ENCODE results near the gene NANP. TPM values are rescaled to one million over a fixed set of nuclear protein-coding genes. Genes with fewer than 3 reads are reported as not detected.
"Not testable (repeated sequence)": the region's sequence is repeated elsewhere in the genome, so short reads cannot be mapped to it uniquely, and the experiment has no call there.

The NANP gene
- polyA plus RNA-seq, 6 donors from 2014 or later = 0.60 to 1.9 (median 1.3) TPM

DNA sequence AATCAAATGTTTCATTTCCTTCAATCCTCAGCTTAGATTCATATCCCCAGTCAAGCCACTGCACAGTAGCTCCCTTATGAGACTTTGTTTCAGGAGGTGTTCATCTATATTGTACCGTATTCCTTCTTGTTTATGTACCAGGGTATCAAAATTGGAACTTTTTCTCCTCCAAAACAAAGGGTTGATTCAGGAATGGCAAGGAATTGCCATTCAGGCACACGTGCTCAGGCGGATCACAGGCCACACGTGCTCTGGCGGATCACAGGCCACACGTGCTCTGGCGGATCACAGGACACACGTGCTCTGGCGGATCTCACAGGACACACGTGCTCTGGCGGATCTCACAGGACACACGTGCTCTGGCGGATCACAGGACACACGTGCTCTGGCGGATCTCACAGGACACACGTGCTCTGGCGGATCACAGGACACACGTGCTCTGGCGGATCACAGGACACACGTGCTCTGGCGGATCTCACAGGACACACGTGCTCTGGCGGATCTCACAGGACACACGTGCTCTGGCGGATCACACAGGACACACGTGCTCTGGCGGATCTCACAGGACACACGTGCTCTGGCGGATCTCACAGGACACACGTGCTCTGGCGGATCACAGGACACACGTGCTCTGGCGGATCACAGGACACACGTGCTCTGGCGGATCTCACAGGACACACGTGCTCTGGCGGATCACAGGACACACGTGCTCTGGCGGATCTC, 21.5 kb downstream of the NANP start:
- not testable (repeated sequence) for ATAC-seq (ENCODE audit: low read depth in 2 of 2); H3K4me1 Mint-ChIP-seq; H3K27ac Mint-ChIP-seq; H3K9me3 Mint-ChIP-seq; H3K4me3 Mint-ChIP-seq; DNase-seq; H3K36me3 Mint-ChIP-seq
- H3K27me3 Mint-ChIP-seq = peaks cover 13 to 23% (median 15%) of the 10 kb centered on the region in 3 donors

DNA sequence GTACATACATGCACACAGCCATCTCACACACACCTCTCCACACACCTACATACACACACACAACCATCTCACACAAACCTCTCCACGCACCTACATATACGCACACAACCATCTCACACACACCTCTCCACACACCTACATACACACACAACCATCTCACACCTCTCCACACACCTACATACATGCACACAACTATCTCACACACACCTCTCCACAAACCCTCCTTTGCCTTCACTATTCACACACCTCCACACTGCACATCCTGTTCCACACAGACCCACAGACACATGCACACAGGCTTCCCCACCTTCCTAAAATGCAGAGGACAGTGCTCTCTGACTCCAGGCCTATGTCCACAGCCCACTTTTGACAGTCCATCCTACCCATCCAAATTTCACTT, 22.2 kb downstream of the NANP start:
- no peak for ATAC-seq (ENCODE audit: low read depth in 2 of 2)
- Mint-ChIP-seq H3K36me3 (no peaks in the 10 kb centered on the region), H3K27me3 (peaks cover 13 to 23% (median 19%) of the 10 kb centered on the region in 3 donors), H3K4me1 (no peaks in the 10 kb centered on the region), H3K27ac (no peak overlapping the region), H3K4me3 (no peak overlapping the region), H3K9me3 (peaks cover 0 to 7% (median 0%) of the 10 kb centered on the region in 7 donors)
- no peak for DNase-seq

DNA sequence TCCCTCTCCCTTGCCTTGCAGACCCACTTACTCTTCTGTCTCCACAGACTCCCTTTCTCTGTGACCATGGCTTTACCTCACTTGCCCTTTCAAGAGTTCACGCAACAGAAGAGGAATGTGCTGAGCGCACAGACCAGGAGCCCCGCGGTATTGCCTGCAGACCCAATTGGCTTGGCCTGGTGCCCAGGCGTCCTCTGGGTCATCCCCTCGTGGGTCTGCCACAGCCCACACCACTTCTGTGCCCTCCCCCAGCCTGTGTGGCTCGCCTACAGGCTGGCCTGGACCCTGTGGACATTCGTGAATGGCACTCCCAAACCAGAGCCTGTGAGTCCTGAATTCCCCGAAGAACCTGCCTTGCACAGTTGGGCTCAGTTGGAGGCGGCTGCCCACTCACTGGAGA, 23.2 kb downstream of the NANP start:
- Mint-ChIP-seq H3K4me1 (no peaks in the 10 kb centered on the region), H3K4me3 (no peak overlapping the region), H3K27me3 (peaks cover 13 to 23% (median 23%) of the 10 kb centered on the region in 3 donors), H3K36me3 (no peaks in the 10 kb centered on the region), H3K27ac (no peak overlapping the region), H3K9me3 (peaks cover 0 to 7% (median 0%) of the 10 kb centered on the region in 7 donors)
- ATAC-seq (ENCODE audit: low read depth in 2 of 2) = no peak
- DNase-seq = no peak

DNA sequence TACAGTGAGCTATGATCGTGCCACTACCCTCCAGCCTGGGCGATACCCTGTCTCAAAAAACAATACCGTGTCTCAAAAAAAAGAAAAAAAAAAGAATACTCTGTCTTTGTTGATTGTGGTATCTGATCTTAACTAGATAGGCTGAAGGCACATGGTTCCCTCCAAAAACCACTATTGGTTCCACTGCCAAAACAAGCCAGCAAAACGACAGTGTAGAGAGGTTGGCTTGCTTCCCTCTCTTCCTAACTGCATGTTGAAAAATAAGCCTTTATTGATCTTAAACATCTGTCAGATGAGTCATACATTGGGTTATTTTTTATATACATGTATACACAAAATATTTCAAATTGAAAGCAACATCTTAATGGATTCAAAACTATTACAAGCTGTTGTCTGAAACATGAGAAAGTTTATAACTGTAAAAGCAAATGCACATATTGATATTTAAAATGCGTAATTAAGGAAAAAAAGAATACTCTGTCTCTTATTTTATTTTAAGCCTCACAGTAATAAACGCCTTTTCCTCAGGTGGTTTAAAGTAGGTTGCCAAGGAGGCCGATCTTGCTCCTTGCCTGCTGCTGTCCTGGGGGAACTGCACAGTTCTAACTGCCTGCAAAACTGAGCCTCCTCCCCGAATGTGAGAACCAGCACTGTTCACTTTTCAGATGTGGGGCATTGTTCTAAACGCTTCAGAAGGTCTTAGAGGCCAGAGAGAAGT, 31.5 kb downstream of the NANP start:
- Mint-ChIP-seq H3K9me3 (no peaks in the 10 kb centered on the region), H3K36me3 (no peaks in the 10 kb centered on the region), H3K4me1 (no peaks in the 10 kb centered on the region), H3K4me3 (no peak overlapping the region), H3K27me3 (peaks cover 0 to 20% (median 16%) of the 10 kb centered on the region in 3 donors), H3K27ac (peak overlapping the region in 2 of 6 donors; percentile 44 to 57)
- no peak for ATAC-seq (ENCODE audit: low read depth in 2 of 2)
- no peak for DNase-seq

DNA sequence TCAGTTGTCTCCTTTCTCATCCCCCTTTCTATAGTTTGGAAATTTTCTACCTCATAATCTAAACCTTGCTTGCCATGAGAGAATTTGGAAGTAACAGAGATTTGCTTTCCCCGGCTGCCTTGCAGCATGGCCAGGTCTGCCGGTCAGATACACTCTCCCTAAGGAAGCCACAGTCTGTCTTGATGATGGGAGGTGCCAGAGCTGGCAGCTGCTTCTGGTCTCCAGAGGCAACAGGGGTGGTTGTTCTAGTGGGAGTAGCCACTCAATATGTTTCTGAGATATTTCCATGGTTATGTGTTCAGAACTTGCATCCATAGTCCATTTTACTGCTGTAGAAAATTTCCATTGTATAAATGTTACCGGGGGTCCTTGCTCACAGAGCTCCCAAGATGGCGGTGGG, 33.0 kb downstream of the NANP start:
- H3K27ac Mint-ChIP-seq; ATAC-seq (ENCODE audit: low read depth in 2 of 2); H3K36me3 Mint-ChIP-seq; H3K4me1 Mint-ChIP-seq; H3K9me3 Mint-ChIP-seq; DNase-seq; H3K4me3 Mint-ChIP-seq: not testable (repeated sequence)
- H3K27me3 Mint-ChIP-seq = peaks cover 0 to 16% (median 12%) of the 10 kb centered on the region in 3 donors

DNA sequence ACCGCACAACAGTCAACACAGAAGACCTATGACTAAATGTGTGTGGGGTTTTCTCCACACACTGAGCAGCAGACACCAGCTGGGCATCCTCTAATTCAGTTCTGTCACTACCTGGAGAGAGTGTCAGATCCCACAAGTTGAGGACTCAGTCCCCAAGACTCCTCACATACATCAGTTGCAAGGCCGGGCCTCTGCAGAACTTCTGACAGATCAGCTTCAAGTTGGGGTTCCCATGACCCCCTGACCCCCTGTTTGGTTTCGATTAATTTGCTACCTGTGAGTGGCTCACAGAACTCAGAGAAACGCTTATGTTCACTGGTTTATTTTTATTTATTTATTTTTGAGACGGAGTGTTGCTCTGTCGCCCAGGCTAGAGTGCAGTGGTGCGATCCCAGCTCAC, 35.3 kb downstream of the NANP start:
- no peaks in the 10 kb centered on the region for H3K36me3 Mint-ChIP-seq
- H3K9me3 Mint-ChIP-seq = peaks cover 0 to 8% (median 2%) of the 10 kb centered on the region in 7 donors
- H3K4me1 Mint-ChIP-seq = peaks cover 4 to 6% (median 6%) of the 10 kb centered on the region in 3 donors
- H3K27me3 Mint-ChIP-seq = peaks cover 7 to 26% (median 24%) of the 10 kb centered on the region in 3 donors
- ATAC-seq (ENCODE audit: low read depth in 2 of 2) = no peak
- no peak for DNase-seq
- H3K4me3 Mint-ChIP-seq = peak overlapping the region in 1 of 8 donors; percentile 15
- H3K27ac Mint-ChIP-seq = peak overlapping the region in 1 of 6 donors; percentile 74

DNA sequence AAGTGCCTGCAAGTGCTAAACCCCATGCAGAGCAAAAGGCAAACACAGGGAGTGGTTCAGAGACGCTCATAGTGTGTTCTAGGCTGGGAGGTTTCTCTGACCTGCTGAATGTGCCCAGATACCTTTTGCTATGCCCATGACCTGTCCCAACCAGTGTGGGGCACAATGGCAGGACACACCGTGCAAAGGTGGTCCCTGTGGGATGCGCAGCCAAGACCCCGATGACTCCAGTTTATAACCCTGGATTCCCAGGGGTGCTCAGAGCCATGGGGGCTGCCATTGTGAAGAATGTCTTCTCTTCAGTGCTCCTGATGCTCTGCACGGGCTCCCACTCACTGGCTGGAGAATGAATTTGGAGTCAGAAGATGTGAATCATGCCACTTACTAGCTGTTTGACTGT, 36.3 kb downstream of the NANP start:
- H3K9me3 Mint-ChIP-seq = peaks cover 0 to 11% (median 3%) of the 10 kb centered on the region in 7 donors
- H3K27ac Mint-ChIP-seq = no peak overlapping the region
- no peak for DNase-seq

DNA sequence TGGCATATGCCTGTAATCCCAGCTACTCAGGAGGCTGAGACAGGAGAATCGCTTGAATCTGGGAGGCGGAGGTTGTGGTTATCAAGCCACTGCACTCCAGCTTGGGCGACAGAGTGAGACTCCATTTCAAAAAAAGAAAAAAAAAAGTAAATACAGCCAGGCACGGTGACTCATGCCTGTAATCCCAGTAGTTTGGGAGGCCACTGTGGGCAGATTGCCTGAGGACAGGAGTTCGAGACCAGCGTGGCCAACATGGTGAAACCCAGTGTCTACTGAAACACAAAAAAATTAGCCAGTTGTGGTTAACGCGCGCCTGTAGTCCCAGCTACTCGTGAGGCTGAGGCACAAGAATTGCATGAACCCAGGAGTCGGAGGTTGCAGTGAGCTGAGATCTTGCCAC, 36.9 kb downstream of the NANP start:
- Mint-ChIP-seq H3K9me3 (peaks cover 0 to 11% (median 3%) of the 10 kb centered on the region in 7 donors), H3K27me3 (peaks cover 18 to 36% (median 36%) of the 10 kb centered on the region in 3 donors), H3K4me1 (peaks cover 4 to 6% (median 6%) of the 10 kb centered on the region in 3 donors), H3K4me3 (no peak overlapping the region), H3K36me3 (no peaks in the 10 kb centered on the region), H3K27ac (no peak overlapping the region)
- ATAC-seq (ENCODE audit: low read depth in 2 of 2) (no peak), DNase-seq (no peak)

More for the DNA sequence above, 36.3 kb downstream of the NANP start:
- peaks cover 17 to 32% (median 30%) of the 10 kb centered on the region in 3 donors for H3K27me3 Mint-ChIP-seq
- H3K36me3 Mint-ChIP-seq = no peaks in the 10 kb centered on the region
- ATAC-seq (ENCODE audit: low read depth in 2 of 2) = no peak
- no peak overlapping the region for H3K4me3 Mint-ChIP-seq
- peaks cover 4 to 6% (median 6%) of the 10 kb centered on the region in 3 donors for H3K4me1 Mint-ChIP-seq

DNA sequence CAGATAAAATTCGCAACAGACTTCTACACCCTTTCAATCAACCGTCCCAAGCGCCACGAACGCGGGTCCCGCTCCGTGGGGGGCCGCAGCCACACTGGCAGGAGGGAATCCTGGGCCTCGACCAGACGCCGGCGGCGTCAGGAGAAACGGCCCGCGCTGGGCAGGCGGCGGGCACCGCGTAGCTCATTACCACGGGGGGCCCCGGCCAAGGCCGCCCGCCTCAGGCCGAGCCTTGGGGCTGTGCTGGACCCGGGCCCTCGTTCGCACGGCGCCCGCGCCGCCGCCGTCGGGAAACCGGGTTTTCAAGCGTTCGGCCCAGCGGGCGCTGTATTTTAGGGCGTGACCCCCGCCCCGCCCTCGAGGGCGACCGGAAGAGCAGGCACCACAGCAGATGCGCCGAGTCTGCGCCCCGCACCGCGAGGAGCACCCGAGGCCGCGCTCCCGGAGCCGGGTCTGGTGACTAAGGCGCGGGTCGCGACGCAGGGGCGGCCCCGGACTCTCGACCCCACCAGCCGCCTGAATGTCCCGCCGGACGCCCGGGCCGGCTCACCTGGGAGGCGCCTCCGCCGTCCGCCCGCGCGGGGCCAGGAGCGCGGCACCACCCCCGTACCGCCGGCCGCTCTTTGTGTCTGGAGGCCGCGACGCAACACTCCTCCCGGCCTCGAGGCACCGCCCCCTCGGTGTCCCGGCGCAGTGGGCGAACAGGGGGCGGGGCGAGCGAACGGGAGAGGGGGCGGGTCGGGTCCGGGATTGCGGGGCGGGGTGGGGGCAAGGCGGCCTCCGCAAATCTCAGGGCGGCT, 38.7 kb downstream of the NANP start, which contains the start of gene NINL:
Gene NINL, minus strand, starts transcription at position 627 of the 800 bp plus-strand sequence. CDS start 58,944 bp downstream, outside the sequence.
- H3K27me3 Mint-ChIP-seq = peaks cover 18 to 43% (median 36%) of the 10 kb centered on the region in 3 donors
- H3K4me3 Mint-ChIP-seq = peak within 1 kb of the TSS; percentile 55 to 87 (median 79)
- no peak within 1 kb of the TSS for H3K27ac Mint-ChIP-seq
- peaks cover 0 to 11% (median 3%) of the 10 kb centered on the region in 7 donors for H3K9me3 Mint-ChIP-seq
- peaks cover 4 to 6% (median 6%) of the 10 kb centered on the region in 3 donors for H3K4me1 Mint-ChIP-seq
- DNase-seq (peak; percentile 14), ATAC-seq (ENCODE audit: low read depth in 2 of 2) (peak; percentile 74 to 75)
- no peaks in the 10 kb centered on the region for H3K36me3 Mint-ChIP-seq

DNA sequence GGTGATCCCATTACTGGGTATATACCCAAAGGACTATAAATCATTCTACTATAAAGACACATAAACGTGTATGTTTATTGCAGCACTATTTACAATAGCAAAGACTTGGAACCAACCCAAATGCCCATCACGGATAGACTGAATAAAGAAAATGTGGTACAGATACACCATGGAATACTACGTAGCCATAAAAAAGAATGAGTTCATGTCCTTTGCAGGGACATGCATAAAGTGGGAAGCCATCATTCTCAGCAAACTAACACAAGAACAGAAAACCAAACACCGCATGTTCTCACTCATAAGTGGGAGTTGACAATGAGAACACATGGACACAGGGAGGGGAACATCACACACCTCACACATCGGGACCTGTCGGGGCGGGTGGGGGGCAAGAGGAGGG, 40.2 kb downstream of the NANP start:
- not testable (repeated sequence) for DNase-seq; H3K4me1 Mint-ChIP-seq; ATAC-seq (ENCODE audit: low read depth in 2 of 2); H3K36me3 Mint-ChIP-seq; H3K27ac Mint-ChIP-seq
- Mint-ChIP-seq H3K27me3 (peaks cover 18 to 43% (median 36%) of the 10 kb centered on the region in 3 donors), H3K9me3 (peaks cover 0 to 11% (median 3%) of the 10 kb centered on the region in 7 donors), H3K4me3 (peak overlapping the region in 4 of 8 donors; percentile 17 to 70 (median 45))

DNA sequence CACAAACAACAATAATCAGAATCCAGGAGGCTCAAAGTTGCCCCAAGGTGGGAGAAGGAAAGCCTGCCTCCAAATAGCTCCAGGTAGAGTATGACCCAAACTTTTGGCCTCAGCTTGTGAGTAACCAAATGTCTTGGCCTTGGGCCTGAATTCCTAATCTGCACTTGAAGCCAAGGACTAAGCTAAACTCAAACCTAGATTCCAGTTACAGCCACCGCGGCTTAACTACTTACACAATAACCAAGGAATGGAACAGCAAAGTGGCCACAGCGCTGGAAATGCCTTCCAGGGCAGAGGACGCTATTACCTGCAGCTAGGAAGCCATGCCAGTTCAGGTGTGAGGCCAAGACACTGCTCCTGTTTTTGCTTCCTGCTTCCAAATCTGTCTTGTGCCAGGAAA, 43.1 kb downstream of the NANP start:
- Mint-ChIP-seq H3K4me3 (no peak overlapping the region), H3K9me3 (peaks cover 0 to 11% (median 3%) of the 10 kb centered on the region in 7 donors), H3K27ac (no peak overlapping the region), H3K4me1 (peaks cover 4 to 6% (median 6%) of the 10 kb centered on the region in 3 donors), H3K27me3 (peaks cover 22 to 47% (median 41%) of the 10 kb centered on the region in 3 donors), H3K36me3 (no peaks in the 10 kb centered on the region)
- ATAC-seq (ENCODE audit: low read depth in 2 of 2) (no peak), DNase-seq (no peak)

DNA sequence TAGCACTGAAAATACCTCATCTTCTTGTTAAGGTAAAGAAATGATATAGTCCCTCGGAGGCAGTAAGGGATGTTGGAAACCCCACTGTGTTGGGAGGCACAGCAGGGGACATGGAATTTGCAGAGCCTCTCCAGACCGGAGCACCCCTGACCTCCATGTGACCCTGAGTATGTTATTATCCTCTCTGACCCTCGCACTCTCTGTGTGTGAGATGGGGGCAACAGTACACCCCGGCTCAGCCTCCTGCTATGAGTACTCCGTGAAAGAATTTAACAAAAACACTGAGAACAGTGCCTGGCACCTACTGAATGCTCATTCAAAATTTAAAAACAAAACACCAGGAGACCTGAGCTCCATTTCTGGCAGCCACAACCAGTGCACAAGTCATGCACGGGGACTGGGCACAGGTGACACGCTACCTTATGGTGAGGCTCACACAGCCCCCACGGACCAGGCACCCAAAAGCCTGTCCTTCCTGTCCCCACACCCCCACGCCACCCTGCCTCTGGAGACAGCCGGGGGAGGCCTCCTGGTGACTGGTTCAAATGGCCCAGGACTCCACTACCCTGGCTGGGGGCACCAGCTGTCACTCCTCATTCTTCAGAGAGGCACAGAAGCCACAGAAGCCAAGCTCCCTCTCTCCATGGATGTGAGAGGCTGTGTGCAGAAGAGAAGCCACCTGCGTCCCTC, 44.6 kb downstream of the NANP start:
- peaks cover 0 to under 1% (median 0%) of the 10 kb centered on the region in 3 donors for H3K4me1 Mint-ChIP-seq
- ATAC-seq (ENCODE audit: low read depth in 2 of 2) (no peak), DNase-seq (no peak)
- no peaks in the 10 kb centered on the region for H3K36me3 Mint-ChIP-seq
- no peak overlapping the region for H3K4me3 Mint-ChIP-seq
- no peak overlapping the region for H3K27ac Mint-ChIP-seq
- H3K9me3 Mint-ChIP-seq = peaks cover 0 to 7% (median 3%) of the 10 kb centered on the region in 7 donors
- H3K27me3 Mint-ChIP-seq = peaks cover 17 to 48% (median 38%) of the 10 kb centered on the region in 3 donors

Data from naive B cell (primary cell).